Measurements from ENCODE around the gene DOCK6.

GRCh38 chr19:11295665-11296245 lies 33.4 kb upstream of the DOCK6 start, which contains the start of gene TSPAN16:
- TF ChIP-seq POLR2A (IDR thresholded peaks at IDR 0.05) (no peak), CTCF (IDR thresholded peaks at IDR 0.05) (no peak)
